ENCODE results near the gene ZFHX3. TPM values are rescaled to one million over a fixed set of nuclear protein-coding genes. Genes with fewer than 3 reads are reported as not detected.

The ZFHX3 gene
- total RNA-seq, 4 donors from 2014 or later: 36.3 to 44.0 (median 38.1) TPM

- 18 to 40% methylated on average over 24 of the region's 24 CpGs for WGBS, 2 donors
- H3K27ac ChIP-seq: peak overlapping the region in 3 of 4 donors; percentile 24 to 89 (median 86)
- peaks cover 0 to 92% (median 33%) of the 10 kb centered on the region in 4 donors for H3K4me1 ChIP-seq
- H3K27me3 ChIP-seq: peaks cover 0 to 40% of the 10 kb centered on the region in 2 donors
- H3K36me3 ChIP-seq: no peaks in the 10 kb centered on the region
- no peaks in the 10 kb centered on the region for H3K9me3 ChIP-seq
- H3K4me3 ChIP-seq: peak overlapping the region in 3 of 4 donors; percentile 11 to 46 (median 14)
- TF ChIP-seq EP300 (IDR thresholded peaks at IDR 0.05) (no peak), POLR2A (IDR thresholded peaks at IDR 0.05) (no peak)
- DNase-seq (ENCODE audit: low spot score in 2 of 2): no peak
These were observed 19.2 kb upstream of the ZFHX3 start for GRCh38 chr16:73066927-73067670.

DNA sequence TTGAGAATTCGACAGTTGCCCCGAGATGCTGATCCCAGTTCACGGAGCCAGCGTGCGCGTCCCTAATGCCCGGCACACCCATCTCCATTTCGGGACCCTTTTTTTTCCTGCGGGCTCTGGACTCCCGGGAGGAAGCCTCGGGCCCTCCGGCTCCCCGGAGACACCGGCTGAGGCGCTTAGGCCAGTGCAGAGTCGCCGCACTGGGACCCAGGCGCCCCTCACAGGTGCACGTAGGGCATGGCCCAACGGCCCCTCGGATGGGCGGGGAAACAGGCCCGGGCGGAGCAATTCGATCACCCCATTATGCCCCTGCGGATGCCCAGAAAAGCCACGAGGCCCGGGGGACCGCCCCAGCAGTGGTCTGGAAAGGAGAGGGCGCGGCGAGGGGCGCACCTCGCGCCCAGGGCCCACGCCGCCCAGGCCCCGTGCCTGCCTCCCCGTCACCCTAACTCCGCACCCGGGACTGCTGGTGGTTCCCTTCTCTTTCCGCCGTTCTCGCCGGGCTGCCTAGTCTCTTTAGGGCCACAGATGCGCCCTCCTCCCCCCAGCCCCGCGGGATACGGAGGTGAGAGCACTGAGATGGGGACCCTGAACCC lies 18.5 kb upstream of the ZFHX3 start:
- H3K27me3 ChIP-seq: peaks cover 0 to 40% of the 10 kb centered on the region in 2 donors
- H3K4me3 ChIP-seq: peak overlapping the region; percentile 11 to 46 (median 20)
- DNase-seq (ENCODE audit: low spot score in 2 of 2): no peak
- peaks cover 0 to 88% (median 32%) of the 10 kb centered on the region in 4 donors for H3K4me1 ChIP-seq
- WGBS, 2 donors: 5 to 8% methylated on average over 38 to 44 of the region's 49 CpGs
- peak overlapping the region; percentile 24 to 89 (median 60) for H3K27ac ChIP-seq
- H3K9me3 ChIP-seq: no peaks in the 10 kb centered on the region
- no peaks in the 10 kb centered on the region for H3K36me3 ChIP-seq
- no peak for TF ChIP-seq POLR2A (IDR thresholded peaks at IDR 0.05)
- no peak for TF ChIP-seq EP300 (IDR thresholded peaks at IDR 0.05)
- TF ChIP-seq, protein P1, sequence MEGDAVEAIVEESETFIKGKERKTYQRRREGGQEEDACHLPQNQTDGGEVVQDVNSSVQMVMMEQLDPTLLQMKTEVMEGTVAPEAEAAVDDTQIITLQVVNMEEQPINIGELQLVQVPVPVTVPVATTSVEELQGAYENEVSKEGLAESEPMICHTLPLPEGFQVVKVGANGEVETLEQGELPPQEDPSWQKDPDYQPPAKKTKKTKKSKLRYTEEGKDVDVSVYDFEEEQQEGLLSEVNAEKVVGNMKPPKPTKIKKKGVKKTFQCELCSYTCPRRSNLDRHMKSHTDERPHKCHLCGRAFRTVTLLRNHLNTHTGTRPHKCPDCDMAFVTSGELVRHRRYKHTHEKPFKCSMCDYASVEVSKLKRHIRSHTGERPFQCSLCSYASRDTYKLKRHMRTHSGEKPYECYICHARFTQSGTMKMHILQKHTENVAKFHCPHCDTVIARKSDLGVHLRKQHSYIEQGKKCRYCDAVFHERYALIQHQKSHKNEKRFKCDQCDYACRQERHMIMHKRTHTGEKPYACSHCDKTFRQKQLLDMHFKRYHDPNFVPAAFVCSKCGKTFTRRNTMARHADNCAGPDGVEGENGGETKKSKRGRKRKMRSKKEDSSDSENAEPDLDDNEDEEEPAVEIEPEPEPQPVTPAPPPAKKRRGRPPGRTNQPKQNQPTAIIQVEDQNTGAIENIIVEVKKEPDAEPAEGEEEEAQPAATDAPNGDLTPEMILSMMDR (IDR thresholded peaks at IDR 0.05): no peak

GRCh38 chr16:73065632-73066330 lies 17.9 kb upstream of the ZFHX3 start:
- peaks cover 0 to 40% of the 10 kb centered on the region in 2 donors for H3K27me3 ChIP-seq
- H3K4me1 ChIP-seq: peaks cover 0 to 88% (median 27%) of the 10 kb centered on the region in 4 donors
- peak overlapping the region; percentile 24 to 89 (median 60) for H3K27ac ChIP-seq
- H3K4me3 ChIP-seq: peak overlapping the region; percentile 11 to 46 (median 20)
- TF ChIP-seq EP300 (IDR thresholded peaks at IDR 0.05): peak in 1 of 2 donors; percentile 58
- peak in 1 of 2 donors; percentile 29 for TF ChIP-seq POLR2A (IDR thresholded peaks at IDR 0.05)
- TF ChIP-seq, protein P1 (IDR thresholded peaks at IDR 0.05): no peak
- no peaks in the 10 kb centered on the region for H3K9me3 ChIP-seq
- 10% methylated on average over 38 to 43 of the region's 43 CpGs for WGBS, 2 donors
- peak in 1 of 2 donors; percentile 50 for DNase-seq (ENCODE audit: low spot score in 2 of 2)
- no peaks in the 10 kb centered on the region for H3K36me3 ChIP-seq

DNA sequence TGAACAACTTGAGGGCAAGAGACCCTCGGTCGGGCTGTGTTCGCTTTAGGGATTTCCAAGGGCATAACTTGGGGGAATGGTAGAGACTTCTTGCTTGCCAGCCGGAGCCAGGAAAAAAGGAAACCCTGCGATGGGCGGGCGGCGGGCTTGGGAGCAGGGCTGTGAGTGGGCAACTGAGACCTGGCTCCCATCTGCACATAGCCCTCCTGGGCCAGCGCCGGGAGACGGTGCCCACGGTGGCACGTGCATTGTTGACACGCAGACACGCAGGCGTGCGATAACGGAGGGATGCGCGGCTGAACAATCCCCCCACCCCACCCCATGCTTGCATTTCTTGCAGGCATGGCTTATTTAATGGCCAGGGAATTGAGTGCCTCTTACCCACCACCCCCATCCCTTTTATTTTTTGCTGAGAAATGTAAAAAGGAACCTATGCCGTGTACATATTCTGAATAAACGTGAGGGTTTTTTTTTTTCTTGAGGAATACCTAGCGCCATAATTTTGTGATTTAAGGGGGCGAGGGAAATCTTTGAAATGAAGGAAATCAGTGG lies 17.1 kb upstream of the ZFHX3 start:
- Histone ChIP-seq H3K4me1 (peaks cover 0 to 88% (median 26%) of the 10 kb centered on the region in 4 donors), H3K27ac (peak overlapping the region in 3 of 4 donors; percentile 23 to 89 (median 86)), H3K27me3 (peaks cover 0 to 40% of the 10 kb centered on the region in 2 donors), H3K4me3 (peak overlapping the region in 3 of 4 donors; percentile 14 to 46 (median 19)), H3K9me3 (no peaks in the 10 kb centered on the region), H3K36me3 (no peaks in the 10 kb centered on the region)
- no peak for TF ChIP-seq POLR2A (IDR thresholded peaks at IDR 0.05)
- TF ChIP-seq, protein P1 (IDR thresholded peaks at IDR 0.05): no peak
- peak in 1 of 2 donors; percentile 10 for TF ChIP-seq EP300 (IDR thresholded peaks at IDR 0.05)
- 19 to 24% methylated on average over 24 of the region's 24 CpGs for WGBS, 2 donors
- DNase-seq (ENCODE audit: low spot score in 2 of 2): no peak

Measured in tibial nerve (tissue), 4 donors.